Sigmoid colon (tissue), 7 donors: Measurements from ENCODE around the gene PELO. TPM values are rescaled to one million over a fixed set of nuclear protein-coding genes. Genes with fewer than 3 reads are reported as not detected.

Experiments
- DNase-seq: peaks from one replicate; pipeline ENCODE4 v3.0.0-alpha.2; 2019
- H3K27ac ChIP-seq, 4 donors: fragments of 200-600 bp; sonication (generic); one replicate each; pipeline ENCODE4 v1.5.1; 2016 to 2019; ENCODE audit warnings: mild to moderate bottlenecking in 1 of 4
- H3K27me3 ChIP-seq, 3 donors: fragments of 200-600 bp; sonication (generic); one replicate each; pipeline ENCODE4 v1.5.1; 2019; ENCODE audit warnings: mild to moderate bottlenecking in 1 of 3
- H3K36me3 ChIP-seq, 4 donors: fragments of 200-600 bp; sonication (generic); one replicate each; pipeline ENCODE4 v1.5.1; 2016 to 2019
- H3K4me1 ChIP-seq, 4 donors: fragments of 200-600 bp; sonication (generic); one replicate each; pipeline ENCODE4 v1.5.1; 2017 to 2019
- H3K4me3 ChIP-seq, 4 donors: fragments of 200-600 bp; sonication (generic); one replicate each; pipeline ENCODE4 v1.5.1; 2017 to 2019; ENCODE audit warnings: mild to moderate bottlenecking in 2 of 4, moderate library complexity in 1 of 4
- H3K9me3 ChIP-seq, 4 donors: fragments of 200-600 bp in 3 of 4; sonication (generic) in 3 of 4; one replicate each; pipeline versions ENCODE4 v1.5.1 to v1.6.1; 2013 to 2019
- EP300 ChIP-seq, 4 donors: sonication (generic); formaldehyde crosslinking; IDR thresholded peaks; one replicate each; pipeline ENCODE4 v1.6.1; 2017; ENCODE audit warnings: antibody characterized with exemption in 4 of 4
- POLR2A ChIP-seq, 2 donors: fragments of 450-650 bp; IDR thresholded peaks; one replicate each; pipeline ENCODE4 v1.6.1; 2016; ENCODE audit warnings: antibody characterized with exemption in 2 of 2, mild to moderate bottlenecking in 2 of 2, moderate library complexity in 2 of 2
- POLR2AphosphoS5 ChIP-seq, 4 donors: sonication (generic); formaldehyde crosslinking; IDR thresholded peaks; one replicate each; pipeline ENCODE4 v1.6.1; 2017; ENCODE audit warnings: antibody characterized with exemption in 4 of 4
- WGBS, 2 donors: extraction: QIAGEN DNeasy Blood & Tissue Kit; methylation state at CpG; one replicate each; pipeline ENCODE4 v1.1.7; 2013; 5-methylcytosine and 5-hydroxymethylcytosine counted together
- intact Hi-C: fragments of 100-400 bp; cut with DNase I; formaldehyde crosslinking; loops from one replicate; pipeline ENCODE4 v1.15.1; 2023
- polyA plus RNA-seq, 3 donors: library from polyadenylated mRNA; stranded (reverse); fragments of 200-250 nt; gene quantifications; one replicate each; pipeline ENCODE4 v1.2.3, GENCODE V29; 2013
- total RNA-seq, 4 donors: library from RNA; depleted of rRNA; stranded (reverse); fragments of >200 nt; gene quantifications; one replicate each; pipeline ENCODE4 v1.1.0, GENCODE V29; 2016
- TF ChIP-seq, protein P1 (sequence below), 4 experiments: fragments of 450-650 bp in 3 of 4; fragments of 200-600 bp in 1 of 4; IDR thresholded peaks; one replicate each; pipeline ENCODE4 v1.5.1; 2016 to 2019; ENCODE audit warnings: antibody characterized with exemption in 4 of 4, mild to moderate bottlenecking in 3 of 4, moderate library complexity in 2 of 4
- donor health status: healthy with polysubstance abuse.
- donor health status: Bipolar disorder and iron deficiency.
- donor health status: healthy.

The PELO gene
- total and polyA plus RNA-seq, 7 donors: 3.9 to 60.1 (median 37.1) TPM

DNA sequence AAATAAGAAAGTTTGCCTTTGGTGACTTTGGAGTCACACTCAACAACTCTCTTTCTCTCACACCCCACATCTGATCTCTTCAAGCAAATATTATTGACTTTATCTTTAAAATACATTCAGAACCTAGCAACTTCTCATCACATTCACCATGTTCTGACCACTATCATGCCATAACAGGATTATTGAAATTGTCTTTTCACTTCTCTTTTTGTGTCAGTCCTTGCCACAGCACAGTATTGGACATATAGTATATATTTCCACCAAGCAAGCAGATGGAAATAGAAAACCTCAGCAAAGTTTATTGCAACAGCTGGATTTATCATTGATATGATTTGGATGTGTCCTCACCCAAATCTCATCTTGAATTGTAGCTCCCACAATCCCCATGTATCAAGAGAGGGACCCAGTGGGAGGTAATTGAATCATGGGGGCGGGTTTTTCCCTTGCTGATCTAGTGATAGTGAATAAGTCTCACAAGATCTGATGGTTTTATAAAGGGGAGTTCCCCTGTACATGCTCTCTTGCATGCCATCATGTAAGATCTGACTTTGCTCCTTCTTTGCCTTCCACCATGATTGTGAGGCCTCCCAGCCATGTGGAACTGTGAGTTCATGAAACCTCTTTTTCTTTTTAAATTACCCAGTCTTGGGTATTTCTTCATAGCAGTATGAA lies 26.9 kb upstream of the PELO start:
- H3K27ac ChIP-seq: no peak overlapping the region
- H3K27me3 ChIP-seq: no peaks in the 10 kb centered on the region
- 88 to 92% methylated on average over 1 of the region's 1 CpG for WGBS, 2 donors
- DNase-seq: no peak
- H3K4me3 ChIP-seq: no peak overlapping the region
- H3K36me3 ChIP-seq: no peaks in the 10 kb centered on the region
- TF ChIP-seq POLR2A (IDR thresholded peaks at IDR 0.05) (no peak), POLR2AphosphoS5 (IDR thresholded peaks at IDR 0.05) (no peak), EP300 (IDR thresholded peaks at IDR 0.05) (no peak)
- TF ChIP-seq, protein P1, sequence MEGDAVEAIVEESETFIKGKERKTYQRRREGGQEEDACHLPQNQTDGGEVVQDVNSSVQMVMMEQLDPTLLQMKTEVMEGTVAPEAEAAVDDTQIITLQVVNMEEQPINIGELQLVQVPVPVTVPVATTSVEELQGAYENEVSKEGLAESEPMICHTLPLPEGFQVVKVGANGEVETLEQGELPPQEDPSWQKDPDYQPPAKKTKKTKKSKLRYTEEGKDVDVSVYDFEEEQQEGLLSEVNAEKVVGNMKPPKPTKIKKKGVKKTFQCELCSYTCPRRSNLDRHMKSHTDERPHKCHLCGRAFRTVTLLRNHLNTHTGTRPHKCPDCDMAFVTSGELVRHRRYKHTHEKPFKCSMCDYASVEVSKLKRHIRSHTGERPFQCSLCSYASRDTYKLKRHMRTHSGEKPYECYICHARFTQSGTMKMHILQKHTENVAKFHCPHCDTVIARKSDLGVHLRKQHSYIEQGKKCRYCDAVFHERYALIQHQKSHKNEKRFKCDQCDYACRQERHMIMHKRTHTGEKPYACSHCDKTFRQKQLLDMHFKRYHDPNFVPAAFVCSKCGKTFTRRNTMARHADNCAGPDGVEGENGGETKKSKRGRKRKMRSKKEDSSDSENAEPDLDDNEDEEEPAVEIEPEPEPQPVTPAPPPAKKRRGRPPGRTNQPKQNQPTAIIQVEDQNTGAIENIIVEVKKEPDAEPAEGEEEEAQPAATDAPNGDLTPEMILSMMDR (IDR thresholded peaks at IDR 0.05): no peak
- intact Hi-C loops: no loop called here
- H3K9me3 ChIP-seq: no peaks in the 10 kb centered on the region
- H3K4me1 ChIP-seq: peaks cover 0 to 5% (median 0%) of the 10 kb centered on the region in 4 donors

DNA sequence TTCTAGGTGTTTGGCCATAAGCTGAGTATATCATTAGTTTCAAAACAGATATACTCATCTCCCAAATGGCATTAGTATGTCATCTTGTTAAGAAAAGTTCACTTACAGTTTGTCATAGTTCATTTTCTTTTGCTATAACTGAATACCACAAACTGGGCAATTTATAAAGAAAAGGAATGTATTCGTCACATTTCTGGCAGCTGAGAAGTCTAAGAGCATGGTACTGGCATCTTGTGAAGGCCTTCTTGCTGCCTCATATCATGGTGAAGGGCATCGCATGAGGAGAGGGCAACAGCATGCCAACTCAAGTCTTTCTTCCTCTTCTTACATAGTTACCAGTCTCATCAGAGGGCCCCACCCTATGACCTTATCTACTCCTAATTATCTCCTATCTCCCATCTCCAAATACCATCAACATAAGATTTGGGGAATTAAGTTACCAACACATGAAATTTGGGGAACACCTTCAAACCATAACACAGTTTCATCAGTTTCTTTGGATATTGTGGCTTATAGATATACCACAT lies 20.4 kb upstream of the PELO start:
- intact Hi-C loops: no loop called here
- 90 to 94% methylated on average over 2 of the region's 2 CpGs for WGBS, 2 donors
- Histone ChIP-seq H3K4me1 (no peaks in the 10 kb centered on the region), H3K4me3 (no peak overlapping the region), H3K36me3 (no peaks in the 10 kb centered on the region), H3K9me3 (no peaks in the 10 kb centered on the region), H3K27ac (no peak overlapping the region), H3K27me3 (no peaks in the 10 kb centered on the region)
- no peak for DNase-seq
- TF ChIP-seq EP300 (IDR thresholded peaks at IDR 0.05): no peak
- TF ChIP-seq POLR2A (IDR thresholded peaks at IDR 0.05): no peak
- TF ChIP-seq POLR2AphosphoS5 (IDR thresholded peaks at IDR 0.05): no peak
- TF ChIP-seq, protein P1 (IDR thresholded peaks at IDR 0.05): no peak

DNA sequence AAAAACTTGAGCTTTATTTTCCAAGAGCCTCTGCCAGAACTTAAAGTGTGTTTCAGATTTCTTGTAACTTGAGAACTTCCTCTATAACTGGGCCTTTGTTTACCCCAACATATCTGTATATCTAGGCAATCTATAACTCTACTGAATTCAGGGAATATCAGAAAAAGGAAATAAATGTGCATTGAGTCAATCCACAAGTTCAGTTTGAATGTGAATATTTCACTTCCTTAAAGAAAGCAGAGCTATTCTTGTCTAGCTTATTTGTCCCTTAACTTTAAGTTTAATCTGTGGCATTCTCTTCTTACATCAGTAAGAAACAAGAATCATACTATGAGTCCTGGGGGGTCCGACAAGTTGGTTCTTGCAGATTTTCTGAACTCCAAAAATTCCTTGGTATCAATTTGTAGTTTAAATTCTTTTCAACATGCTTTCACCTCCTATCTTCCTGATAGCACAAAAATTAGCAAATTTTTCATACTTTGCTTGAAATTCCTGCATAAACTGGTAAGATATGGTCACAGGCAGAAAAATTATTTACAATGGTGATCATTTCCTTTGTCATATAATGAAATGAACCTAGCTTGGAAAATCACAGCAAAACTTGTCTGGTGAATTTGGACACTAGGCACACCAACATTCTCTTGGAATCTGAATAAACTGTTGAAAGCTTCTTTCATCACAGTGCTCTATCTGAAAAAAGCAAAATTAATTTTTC lies 19.8 kb upstream of the PELO start:
- H3K27me3 ChIP-seq: no peaks in the 10 kb centered on the region
- H3K9me3 ChIP-seq: no peaks in the 10 kb centered on the region
- no peaks in the 10 kb centered on the region for H3K36me3 ChIP-seq
- TF ChIP-seq POLR2A (IDR thresholded peaks at IDR 0.05): no peak
- TF ChIP-seq EP300 (IDR thresholded peaks at IDR 0.05): no peak
- TF ChIP-seq, protein P1 (IDR thresholded peaks at IDR 0.05): no peak
- TF ChIP-seq POLR2AphosphoS5 (IDR thresholded peaks at IDR 0.05): no peak
- intact Hi-C loops: no loop called here
- DNase-seq: no peak
- H3K4me3 ChIP-seq: no peak overlapping the region
- no peaks in the 10 kb centered on the region for H3K4me1 ChIP-seq
- H3K27ac ChIP-seq: no peak overlapping the region
- WGBS, 2 donors: 89 to 90% methylated on average over 1 of the region's 1 CpG

DNA sequence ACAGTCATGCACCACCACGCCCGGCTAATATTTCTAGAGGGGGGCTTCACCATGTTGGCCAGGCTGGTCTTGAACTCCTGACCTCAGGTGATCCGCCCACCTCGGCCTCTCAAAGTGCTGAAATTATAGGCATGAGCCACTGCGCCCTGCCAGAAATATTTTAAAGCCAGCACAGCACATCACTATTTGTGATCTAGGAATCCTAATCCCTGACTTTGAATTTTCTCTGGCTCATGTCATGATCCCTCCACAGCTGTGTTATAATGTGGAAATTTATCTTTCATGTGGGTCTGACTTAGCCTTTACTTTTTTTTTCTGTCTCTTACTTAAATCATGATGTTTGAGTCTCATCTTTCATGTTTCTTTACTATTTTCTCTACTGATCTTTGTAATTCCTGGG lies 18.7 kb upstream of the PELO start:
- DNase-seq: no peak
- TF ChIP-seq, protein P1 (IDR thresholded peaks at IDR 0.05): no peak
- TF ChIP-seq POLR2A (IDR thresholded peaks at IDR 0.05): no peak
- no peak for TF ChIP-seq EP300 (IDR thresholded peaks at IDR 0.05)
- TF ChIP-seq POLR2AphosphoS5 (IDR thresholded peaks at IDR 0.05): no peak
- Histone ChIP-seq H3K4me3 (no peak overlapping the region), H3K27ac (no peak overlapping the region), H3K36me3 (no peaks in the 10 kb centered on the region), H3K9me3 (no peaks in the 10 kb centered on the region), H3K27me3 (no peaks in the 10 kb centered on the region), H3K4me1 (no peaks in the 10 kb centered on the region)
- 93 to 95% methylated on average over 5 of the region's 5 CpGs for WGBS, 2 donors
- intact Hi-C loops: no loop called here
